HepG2 (cell line): ENCODE results near the gene SPHK1. TPM values are rescaled to one million over a fixed set of nuclear protein-coding genes. Genes with fewer than 3 reads are reported as not detected.

Experiments used
- AHR ChIP-seq: IDR thresholded peaks from 2 replicates; pipeline ENCODE4 v1.6.1; 2018; ENCODE audit warnings: missing genetic modification reagents, missing compliant biosample characterization
- HHEX ChIP-seq: IDR thresholded peaks from 2 replicates; pipeline ENCODE4 v1.6.1; 2016; ENCODE audit warnings: control low read depth
- KLF12 ChIP-seq: sonication (generic); formaldehyde crosslinking; IDR thresholded peaks from 2 replicates; pipeline ENCODE4 v1.4.0; 2020; ENCODE audit warnings: missing genetic modification reagents, borderline replicate concordance
- KLF16 ChIP-seq, 2 experiments: sonication (generic) in 1 of 2; formaldehyde crosslinking in 1 of 2; IDR thresholded peaks; 2 replicates each; pipeline versions ENCODE4 v1.6.1 to v1.8.0; 2016 to 2023; ENCODE audit warnings: missing genetic modification reagents in 2 of 2, missing compliant biosample characterization in 1 of 2
- MATR3 ChIP-seq: sonication (generic); formaldehyde crosslinking; IDR thresholded peaks from 2 replicates; pipeline ENCODE4 v1.4.0; 2020; ENCODE audit warnings: missing genetic modification reagents
- MTA3 ChIP-seq: sonication (generic); formaldehyde crosslinking; IDR thresholded peaks from 2 replicates; pipeline ENCODE4 v1.4.0; 2020; ENCODE audit warnings: missing genetic modification reagents
- NFIB ChIP-seq: sonication (generic); formaldehyde crosslinking; IDR thresholded peaks from 2 replicates; pipeline ENCODE4 v1.9.0; 2021; ENCODE audit warnings: missing genetic modification reagents, mild to moderate bottlenecking, borderline replicate concordance
- ZNF30 ChIP-seq: sonication (generic); formaldehyde crosslinking; IDR thresholded peaks from 2 replicates; pipeline ENCODE4 v1.5.0; 2020; ENCODE audit warnings: mild to moderate bottlenecking, missing genetic modification reagents
- ZNF788 ChIP-seq: sonication (generic); formaldehyde crosslinking; IDR thresholded peaks from 2 replicates; pipeline ENCODE4 v1.5.0; 2020; ENCODE audit warnings: mild to moderate bottlenecking, missing genetic modification reagents, borderline replicate concordance
- ZSCAN30 ChIP-seq: sonication (generic); formaldehyde crosslinking; IDR thresholded peaks from 2 replicates; pipeline ENCODE4 v1.5.0; 2020; ENCODE audit warnings: mild to moderate bottlenecking, missing genetic modification reagents
- polyA plus RNA-seq, 8 experiments: library from polyadenylated mRNA; depleted of rRNA in 3 of 8; stranded (reverse) in 7 of 8; unstranded in 1 of 8; fragments of >200 nt; fragmentation: Illumina TruSeq in 4 of 8; extraction: Trizol in 4 of 8; gene quantifications; 2 replicates each; pipeline versions ENCODE4 v1.2.1 to v1.2.3, GENCODE V29; 2011 to 2016; ENCODE audit warnings: low read depth in 4 of 8, missing spikeins in 1 of 8, mixed read lengths in 1 of 8; ENCODE audit not compliant: insufficient read depth in 1 of 8
- total RNA-seq, 5 experiments: library from RNA; depleted of rRNA; stranded (reverse); fragments of >200 nt; fragmentation: Illumina TruSeq; extraction: Trizol; gene quantifications; 2 replicates each; pipeline ENCODE4 v1.2.3, GENCODE V29; 2016; ENCODE audit warnings: low read depth in 1 of 5
- TF ChIP-seq, protein P1 (sequence below): sonication (generic); formaldehyde crosslinking; IDR thresholded peaks from 2 replicates; pipeline ENCODE4 v1.8.0; 2022; ENCODE audit warnings: mild to moderate bottlenecking, missing genetic modification reagents; ENCODE audit not compliant: insufficient replicate concordance
- TF ChIP-seq, protein P2 (sequence below): sonication (generic); formaldehyde crosslinking; conservative IDR thresholded peaks from 2 replicates; pipeline ENCODE4 v1.4.0; 2020; ENCODE audit warnings: missing genetic modification reagents
- TF ChIP-seq, protein P3 (sequence below): fragments of 450-650 bp; IDR thresholded peaks from 2 replicates; pipeline ENCODE4 v1.6.1; 2016
- TF ChIP-seq, protein P4 (sequence below): sonication (generic); formaldehyde crosslinking; IDR thresholded peaks from 2 replicates; pipeline ENCODE4 v1.4.0; 2020; ENCODE audit warnings: missing genetic modification reagents
- TF ChIP-seq, protein P5 (sequence below): conservative IDR thresholded peaks from 2 replicates; pipeline ENCODE4 v1.6.1; 2018; ENCODE audit warnings: missing genetic modification reagents
- TF ChIP-seq, protein P6 (sequence below): sonication (generic); formaldehyde crosslinking; IDR thresholded peaks from 2 replicates; pipeline ENCODE4 v1.4.0; 2020; ENCODE audit warnings: missing genetic modification reagents, borderline replicate concordance

Gene SPHK1
- total and polyA plus RNA-seq, 2 of the 13 experiments (the other 11 are each of a cell fraction or from before 2014, with no cell fraction given): 129 to 160 TPM

DNA sequence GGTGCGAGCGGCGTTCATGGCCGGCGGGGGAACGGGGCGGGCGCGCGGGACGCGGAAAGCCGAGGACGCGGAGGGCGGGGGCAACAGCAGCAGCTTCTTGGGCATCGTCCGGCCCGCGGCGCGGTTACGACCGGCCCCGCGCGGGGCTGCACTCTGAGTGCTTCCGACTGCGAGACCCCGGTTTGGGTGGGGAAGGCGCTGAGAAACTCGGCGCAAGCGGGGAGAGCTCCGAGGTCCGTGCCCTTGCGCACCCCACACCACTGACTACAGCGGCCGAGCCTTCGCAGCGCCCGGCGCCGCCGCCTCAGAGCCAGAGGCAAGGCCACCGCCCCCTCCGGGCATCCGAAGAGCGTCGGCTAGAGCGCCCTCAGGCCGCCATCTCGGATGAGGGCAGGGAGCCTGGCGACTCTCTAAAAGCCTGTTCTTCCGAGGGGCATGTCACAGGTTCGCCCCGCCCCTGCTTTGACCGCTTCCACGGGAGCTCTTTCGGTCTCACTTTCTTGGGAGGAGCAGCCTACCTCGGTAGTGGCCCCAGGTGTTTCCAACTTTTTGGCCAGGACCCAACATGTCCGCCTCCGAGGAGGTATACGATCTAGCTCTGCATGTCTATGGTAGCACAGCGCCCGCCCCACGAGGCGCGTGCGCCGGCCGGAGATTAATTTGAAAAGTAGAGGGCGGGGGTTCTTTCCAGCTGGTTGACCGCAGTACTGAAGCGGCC is 30.7 kb upstream of the SPHK1 start, which contains the start of gene PRPSAP1 (continued):
- TF ChIP-seq, protein P1, sequence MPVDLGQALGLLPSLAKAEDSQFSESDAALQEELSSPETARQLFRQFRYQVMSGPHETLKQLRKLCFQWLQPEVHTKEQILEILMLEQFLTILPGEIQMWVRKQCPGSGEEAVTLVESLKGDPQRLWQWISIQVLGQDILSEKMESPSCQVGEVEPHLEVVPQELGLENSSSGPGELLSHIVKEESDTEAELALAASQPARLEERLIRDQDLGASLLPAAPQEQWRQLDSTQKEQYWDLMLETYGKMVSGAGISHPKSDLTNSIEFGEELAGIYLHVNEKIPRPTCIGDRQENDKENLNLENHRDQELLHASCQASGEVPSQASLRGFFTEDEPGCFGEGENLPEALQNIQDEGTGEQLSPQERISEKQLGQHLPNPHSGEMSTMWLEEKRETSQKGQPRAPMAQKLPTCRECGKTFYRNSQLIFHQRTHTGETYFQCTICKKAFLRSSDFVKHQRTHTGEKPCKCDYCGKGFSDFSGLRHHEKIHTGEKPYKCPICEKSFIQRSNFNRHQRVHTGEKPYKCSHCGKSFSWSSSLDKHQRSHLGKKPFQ (CRISPR knock-in tag): no peak
- TF ChIP-seq, protein P2, sequence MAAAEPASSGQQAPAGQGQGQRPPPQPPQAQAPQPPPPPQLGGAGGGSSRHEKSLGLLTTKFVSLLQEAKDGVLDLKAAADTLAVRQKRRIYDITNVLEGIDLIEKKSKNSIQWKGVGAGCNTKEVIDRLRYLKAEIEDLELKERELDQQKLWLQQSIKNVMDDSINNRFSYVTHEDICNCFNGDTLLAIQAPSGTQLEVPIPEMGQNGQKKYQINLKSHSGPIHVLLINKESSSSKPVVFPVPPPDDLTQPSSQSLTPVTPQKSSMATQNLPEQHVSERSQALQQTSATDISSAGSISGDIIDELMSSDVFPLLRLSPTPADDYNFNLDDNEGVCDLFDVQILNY: peak; percentile 73; the same call in 1 of the 2 replicates
- TF ChIP-seq, protein P3, sequence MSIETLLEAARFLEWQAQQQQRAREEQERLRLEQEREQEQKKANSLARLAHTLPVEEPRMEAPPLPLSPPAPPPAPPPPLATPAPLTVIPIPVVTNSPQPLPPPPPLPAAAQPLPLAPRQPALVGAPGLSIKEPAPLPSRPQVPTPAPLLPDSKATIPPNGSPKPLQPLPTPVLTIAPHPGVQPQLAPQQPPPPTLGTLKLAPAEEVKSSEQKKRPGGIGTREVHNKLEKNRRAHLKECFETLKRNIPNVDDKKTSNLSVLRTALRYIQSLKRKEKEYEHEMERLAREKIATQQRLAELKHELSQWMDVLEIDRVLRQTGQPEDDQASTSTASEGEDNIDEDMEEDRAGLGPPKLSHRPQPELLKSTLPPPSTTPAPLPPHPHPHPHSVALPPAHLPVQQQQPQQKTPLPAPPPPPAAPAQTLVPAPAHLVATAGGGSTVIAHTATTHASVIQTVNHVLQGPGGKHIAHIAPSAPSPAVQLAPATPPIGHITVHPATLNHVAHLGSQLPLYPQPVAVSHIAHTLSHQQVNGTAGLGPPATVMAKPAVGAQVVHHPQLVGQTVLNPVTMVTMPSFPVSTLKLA: peak; percentile 66
- 0 out of 2 replicates have a peak, but pooled peaks have one; percentile 36 for TF ChIP-seq AHR
- TF ChIP-seq NFIB (CRISPR knock-in tag): no peak
- no peak for TF ChIP-seq ZSCAN30 (CRISPR knock-in tag)
- TF ChIP-seq, protein P4, sequence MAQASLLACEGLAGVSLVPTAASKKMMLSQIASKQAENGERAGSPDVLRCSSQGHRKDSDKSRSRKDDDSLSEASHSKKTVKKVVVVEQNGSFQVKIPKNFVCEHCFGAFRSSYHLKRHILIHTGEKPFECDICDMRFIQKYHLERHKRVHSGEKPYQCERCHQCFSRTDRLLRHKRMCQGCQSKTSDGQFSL (CRISPR knock-in tag): peak; percentile 69
- TF ChIP-seq MATR3 (CRISPR knock-in tag): no peak
- TF ChIP-seq KLF12 (CRISPR knock-in tag): peak; percentile 98
- TF ChIP-seq HHEX: no peak
- TF ChIP-seq, protein P5, sequence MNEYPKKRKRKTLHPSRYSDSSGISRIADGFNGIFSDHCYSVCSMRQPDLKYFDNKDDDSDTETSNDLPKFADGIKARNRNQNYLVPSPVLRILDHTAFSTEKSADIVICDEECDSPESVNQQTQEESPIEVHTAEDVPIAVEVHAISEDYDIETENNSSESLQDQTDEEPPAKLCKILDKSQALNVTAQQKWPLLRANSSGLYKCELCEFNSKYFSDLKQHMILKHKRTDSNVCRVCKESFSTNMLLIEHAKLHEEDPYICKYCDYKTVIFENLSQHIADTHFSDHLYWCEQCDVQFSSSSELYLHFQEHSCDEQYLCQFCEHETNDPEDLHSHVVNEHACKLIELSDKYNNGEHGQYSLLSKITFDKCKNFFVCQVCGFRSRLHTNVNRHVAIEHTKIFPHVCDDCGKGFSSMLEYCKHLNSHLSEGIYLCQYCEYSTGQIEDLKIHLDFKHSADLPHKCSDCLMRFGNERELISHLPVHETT (CRISPR knock-in tag): peak; percentile 89
- peak; percentile 62; the same call in 1 of the 2 replicates for TF ChIP-seq ZNF30
- TF ChIP-seq, protein P6, sequence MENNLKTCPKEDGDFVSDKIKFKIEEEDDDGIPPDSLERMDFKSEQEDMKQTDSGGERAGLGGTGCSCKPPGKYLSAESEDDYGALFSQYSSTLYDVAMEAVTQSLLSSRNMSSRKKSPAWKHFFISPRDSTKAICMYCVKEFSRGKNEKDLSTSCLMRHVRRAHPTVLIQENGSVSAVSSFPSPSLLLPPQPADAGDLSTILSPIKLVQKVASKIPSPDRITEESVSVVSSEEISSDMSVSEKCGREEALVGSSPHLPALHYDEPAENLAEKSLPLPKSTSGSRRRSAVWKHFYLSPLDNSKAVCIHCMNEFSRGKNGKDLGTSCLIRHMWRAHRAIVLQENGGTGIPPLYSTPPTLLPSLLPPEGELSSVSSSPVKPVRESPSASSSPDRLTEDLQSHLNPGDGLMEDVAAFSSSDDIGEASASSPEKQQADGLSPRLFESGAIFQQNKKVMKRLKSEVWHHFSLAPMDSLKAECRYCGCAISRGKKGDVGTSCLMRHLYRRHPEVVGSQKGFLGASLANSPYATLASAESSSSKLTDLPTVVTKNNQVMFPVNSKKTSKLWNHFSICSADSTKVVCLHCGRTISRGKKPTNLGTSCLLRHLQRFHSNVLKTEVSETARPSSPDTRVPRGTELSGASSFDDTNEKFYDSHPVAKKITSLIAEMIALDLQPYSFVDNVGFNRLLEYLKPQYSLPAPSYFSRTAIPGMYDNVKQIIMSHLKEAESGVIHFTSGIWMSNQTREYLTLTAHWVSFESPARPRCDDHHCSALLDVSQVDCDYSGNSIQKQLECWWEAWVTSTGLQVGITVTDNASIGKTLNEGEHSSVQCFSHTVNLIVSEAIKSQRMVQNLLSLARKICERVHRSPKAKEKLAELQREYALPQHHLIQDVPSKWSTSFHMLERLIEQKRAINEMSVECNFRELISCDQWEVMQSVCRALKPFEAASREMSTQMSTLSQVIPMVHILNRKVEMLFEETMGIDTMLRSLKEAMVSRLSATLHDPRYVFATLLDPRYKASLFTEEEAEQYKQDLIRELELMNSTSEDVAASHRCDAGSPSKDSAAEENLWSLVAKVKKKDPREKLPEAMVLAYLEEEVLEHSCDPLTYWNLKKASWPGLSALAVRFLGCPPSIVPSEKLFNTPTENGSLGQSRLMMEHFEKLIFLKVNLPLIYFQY (CRISPR knock-in tag): peak; percentile 67; the same call in 1 of the 2 replicates
- no peak for TF ChIP-seq MTA3 (CRISPR knock-in tag)
- TF ChIP-seq ZNF788 (CRISPR knock-in tag): peak; percentile 98
- peak in 1 of 2 experiments; percentile 100; a peak in 2 of 4 replicates for TF ChIP-seq KLF16 (CRISPR knock-in tag; IDR thresholded peaks at IDR 0.05)
